GM12892 (cell line): ENCODE data around the gene PTPRS.

Source experiments
- POLR2A ChIP-seq: IDR thresholded peaks from 2 replicates; pipeline ENCODE4 v1.6.1; 2011; ENCODE audit warnings: low read depth, low read length, control low read depth
- POLR2AphosphoS5 ChIP-seq: IDR thresholded peaks from 2 replicates; pipeline ENCODE4 v1.6.1; 2011; ENCODE audit warnings: low read depth, low read length, control low read depth
- TAF1 ChIP-seq: IDR thresholded peaks from 2 replicates; pipeline ENCODE4 v1.6.1; 2011; ENCODE audit warnings: low read depth, mild to moderate bottlenecking, control low read depth, low read length, borderline replicate concordance

DNA sequence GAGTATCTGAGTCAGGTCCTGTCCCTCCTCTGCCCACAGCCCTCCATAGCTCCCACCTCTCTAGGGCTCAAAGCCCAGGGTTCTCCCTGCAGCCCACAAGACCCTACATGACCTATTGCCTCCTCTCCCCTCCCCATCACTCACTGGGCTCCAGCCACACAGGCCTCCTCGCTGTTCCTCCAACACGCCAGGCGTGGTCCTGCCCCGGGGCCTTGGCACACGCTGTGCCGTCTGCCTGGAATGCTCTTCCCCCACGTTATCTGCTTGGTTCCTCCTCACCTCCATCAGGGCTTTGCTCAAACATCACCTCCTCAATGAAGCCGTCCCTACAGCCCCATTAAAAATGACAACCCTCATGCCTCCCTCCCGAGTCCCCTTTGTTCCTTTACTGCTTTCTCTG lies 21.1 kb downstream of the PTPRS start:
- TF ChIP-seq POLR2A (no peak), POLR2AphosphoS5 (no peak), TAF1 (no peak)
